GM18868 (cell line): ENCODE measurements around the gene GPD1L.
"Not testable (repeated sequence)": the region's sequence is repeated elsewhere in the genome, so short reads cannot be mapped to it uniquely, and the experiment has no call there.

ENCODE experiments used
- ATAC-seq: cut with Tn5 transposase; IDR thresholded peaks from one replicate; pipeline ENCODE4 v1.9.1; 2021; ENCODE audit warnings: mild to moderate bottlenecking, moderate library complexity; ENCODE audit not compliant: unreplicated experiment

GPD1L gene

GRCh38 chr3:32105291-32106131 is 909 bp upstream of the GPD1L start:
- no peak for ATAC-seq

- ATAC-seq: no peak
Observed at GRCh38 chr3:32106929-32107362, 526 bp downstream of the GPD1L start.

- ATAC-seq: not testable (repeated sequence)
Observed at GRCh38 chr3:32108224-32108623, 1.8 kb downstream of the GPD1L start.

- ATAC-seq: no peak
Observed at GRCh38 chr3:32109256-32109655, 2.8 kb downstream of the GPD1L start.

GRCh38 chr3:32110233-32110760 is 3.9 kb downstream of the GPD1L start:
- no peak for ATAC-seq

- ATAC-seq: no peak
Observed at GRCh38 chr3:32111560-32111959, 5.1 kb downstream of the GPD1L start.

GRCh38 chr3:32113566-32113965 is 7.1 kb downstream of the GPD1L start:
- ATAC-seq: no peak

- no peak for ATAC-seq
Observed at GRCh38 chr3:32113981-32114545, 7.6 kb downstream of the GPD1L start.

GRCh38 chr3:32114546-32115386 is 8.3 kb downstream of the GPD1L start:
- not testable (repeated sequence) for ATAC-seq

GRCh38 chr3:32117320-32117719 is 10.9 kb downstream of the GPD1L start:
- ATAC-seq: no peak

GRCh38 chr3:32118215-32118614 is 11.8 kb downstream of the GPD1L start:
- no peak for ATAC-seq

- no peak for ATAC-seq
Observed at GRCh38 chr3:32120471-32120870, 14.1 kb downstream of the GPD1L start.

GRCh38 chr3:32121137-32121536 is 14.7 kb downstream of the GPD1L start:
- ATAC-seq: no peak

- no peak for ATAC-seq
Observed at GRCh38 chr3:32123620-32124019, 17.2 kb downstream of the GPD1L start.

GRCh38 chr3:32125012-32125411 is 18.6 kb downstream of the GPD1L start:
- ATAC-seq: no peak

GRCh38 chr3:32126305-32127015 is 20.0 kb downstream of the GPD1L start:
- ATAC-seq: no peak

- no peak for ATAC-seq
Observed at GRCh38 chr3:32127219-32127826, 20.9 kb downstream of the GPD1L start.

GRCh38 chr3:32128936-32129335 is 22.5 kb downstream of the GPD1L start:
- no peak for ATAC-seq

- ATAC-seq: no peak
Observed at GRCh38 chr3:32129832-32130231, 23.4 kb downstream of the GPD1L start.

GRCh38 chr3:32132121-32132520 is 25.7 kb downstream of the GPD1L start:
- no peak for ATAC-seq
